GM12864 (cell line): ENCODE measurements around the gene ZNF300.

Source experiments
- DNase-seq: peaks from one replicate; pipeline ENCODE4 v3.0.0-alpha.2; 2011; ENCODE audit warnings: low read depth
- H3K4me3 ChIP-seq: 2 replicates; pipeline ENCODE4 v1.5.1; 2011; ENCODE audit warnings: mild to moderate bottlenecking, low read depth, low read length, control low read depth
- CTCF ChIP-seq: IDR thresholded peaks from 2 replicates; pipeline ENCODE4 v1.5.1; 2011; ENCODE audit warnings: low read depth, mild to moderate bottlenecking, moderate library complexity, low read length, control low read depth, inconsistent platforms; ENCODE audit errors: missing control alignments

The ZNF300 gene

GRCh38 chr5:150918613-150919012 is 13.8 kb upstream of the ZNF300 start:
- TF ChIP-seq CTCF: no peak
- DNase-seq: no peak
- no peak overlapping the region for H3K4me3 ChIP-seq

- H3K4me3 ChIP-seq: no peak overlapping the region
- no peak for TF ChIP-seq CTCF
Measured at GRCh38 chr5:150912312-150912814, 7.6 kb upstream of the ZNF300 start.

GRCh38 chr5:150905312-150905683 is 518 bp upstream of the ZNF300 start:
- H3K4me3 ChIP-seq: no peak overlapping the region
- no peak for TF ChIP-seq CTCF
- no peak for DNase-seq

More at GRCh38 chr5:150912312-150912814, 7.6 kb upstream of the ZNF300 start:
- no peak for DNase-seq

- no peak for TF ChIP-seq CTCF
- DNase-seq: no peak
- H3K4me3 ChIP-seq: no peak overlapping the region
Measured at GRCh38 chr5:150901446-150901845, 3.3 kb downstream of the ZNF300 start.

- H3K4me3 ChIP-seq: no peak overlapping the region
- no peak for DNase-seq
- no peak for TF ChIP-seq CTCF
Measured at GRCh38 chr5:150895431-150896428, 9.1 kb downstream of the ZNF300 start.

- no peak for DNase-seq
- no peak for TF ChIP-seq CTCF
- no peak overlapping the region for H3K4me3 ChIP-seq
Measured at GRCh38 chr5:150879358-150879757, 25.4 kb downstream of the ZNF300 start.
